Stimulated activated CD8-positive, alpha-beta memory T cell treated with anti-CD3 and anti-CD28 coated beads, Interleukin-7, amount 100 ng/mL, for 4 hours (primary cell): Measurements from ENCODE around the gene MUC15.

Source experiments
- DNase-seq, 2 donors: peaks; one replicate each; pipeline ENCODE4 v3.0.0-alpha.2; 2020; ENCODE audit warnings: low read depth in 2 of 2

MUC15 gene

DNA sequence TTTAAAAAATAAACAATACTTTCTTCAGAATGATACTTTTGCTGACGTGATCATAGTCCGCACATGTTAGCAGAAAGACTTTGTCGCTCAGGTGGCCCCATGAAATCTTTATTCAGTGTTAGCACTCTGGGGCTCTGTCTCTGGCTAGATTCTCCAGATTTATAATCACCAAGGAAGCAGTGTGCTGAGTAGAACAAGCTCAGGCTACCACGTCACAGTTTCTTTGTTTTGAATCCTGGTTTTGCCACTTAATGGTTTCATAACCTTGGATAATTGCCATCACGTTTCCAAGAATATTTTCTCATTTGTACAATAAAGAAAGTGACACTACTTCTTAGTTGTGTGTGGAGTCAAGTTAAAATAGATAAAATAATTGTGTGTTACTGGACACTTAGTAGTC, 3.9 kb upstream of the MUC15 start:
- no peak for DNase-seq

GRCh38 chr11:26573896-26574295, 1.8 kb upstream of the MUC15 start:
- DNase-seq, result no peak

DNA sequence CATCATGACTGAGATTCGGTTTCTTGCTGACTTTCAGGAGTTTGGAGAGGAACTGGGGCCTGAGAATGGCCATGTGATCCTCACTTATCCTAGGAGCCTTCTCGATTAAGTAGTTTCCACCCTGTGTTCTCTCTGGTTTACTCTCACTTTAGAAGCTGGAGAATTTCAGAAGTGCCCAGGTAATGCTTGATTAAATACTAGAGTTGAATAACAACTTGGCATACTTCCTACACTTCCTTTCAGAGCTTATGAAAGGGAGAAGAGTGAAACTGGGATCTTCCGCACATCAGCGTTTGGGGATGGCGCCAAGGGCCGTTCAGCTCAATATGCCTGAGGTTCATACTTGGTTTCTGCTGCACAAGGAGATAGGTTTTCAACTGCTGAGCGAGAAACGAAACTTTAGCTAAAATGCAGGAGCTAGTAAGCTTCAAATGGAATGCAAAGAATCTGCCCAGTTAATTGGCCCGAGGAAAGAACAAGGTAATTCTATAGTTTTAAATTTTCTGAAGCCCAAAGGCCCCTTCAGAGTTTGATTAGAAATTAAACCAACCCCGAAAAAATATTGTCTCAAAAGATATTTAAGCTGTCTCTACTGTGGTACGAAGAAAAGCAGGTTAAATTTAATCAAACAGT, 823 bp upstream of the MUC15 start:
- no peak for DNase-seq

DNA sequence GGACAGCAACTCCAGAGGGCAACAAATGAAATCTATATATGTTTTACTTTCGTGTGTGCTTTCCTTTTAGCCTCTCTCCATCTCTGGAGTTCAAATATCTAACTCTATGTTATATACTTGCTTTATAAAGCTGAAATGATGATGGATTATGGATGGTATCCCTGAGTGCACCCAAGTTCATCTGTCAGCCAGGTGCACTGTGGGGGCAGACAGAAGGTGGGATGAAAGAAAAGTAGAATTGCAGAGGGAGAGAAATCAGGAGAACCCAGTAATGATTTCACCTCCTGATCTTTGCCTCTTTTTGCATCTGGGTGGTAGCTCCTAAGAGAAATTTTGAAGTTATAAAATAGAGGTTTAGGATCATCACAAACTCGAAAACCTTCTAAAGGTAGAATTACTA, 2.4 kb downstream of the MUC15 start:
- DNase-seq, result no peak

DNA sequence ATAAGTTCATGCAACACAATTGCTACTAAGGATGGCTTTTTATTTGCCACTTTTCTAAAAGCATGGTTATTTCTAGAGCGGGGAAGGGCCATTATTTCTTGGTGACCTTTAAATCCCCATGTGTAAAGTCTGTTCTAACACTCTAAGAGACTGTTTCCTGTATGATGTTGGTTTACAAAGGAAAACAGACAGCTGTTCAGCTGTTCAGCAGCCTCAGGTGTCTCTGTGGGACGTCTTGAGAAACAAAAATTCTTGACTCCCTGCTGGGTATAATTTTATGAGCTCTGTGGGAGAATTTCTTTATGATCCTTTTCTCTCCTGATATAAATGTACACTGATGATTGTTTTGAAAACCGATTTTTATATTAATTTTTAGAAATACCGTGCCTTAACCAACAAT, 13.9 kb downstream of the MUC15 start:
- DNase-seq, result no peak

GRCh38 chr11:26557666-26558065, 14.4 kb downstream of the MUC15 start:
- no peak for DNase-seq

DNA sequence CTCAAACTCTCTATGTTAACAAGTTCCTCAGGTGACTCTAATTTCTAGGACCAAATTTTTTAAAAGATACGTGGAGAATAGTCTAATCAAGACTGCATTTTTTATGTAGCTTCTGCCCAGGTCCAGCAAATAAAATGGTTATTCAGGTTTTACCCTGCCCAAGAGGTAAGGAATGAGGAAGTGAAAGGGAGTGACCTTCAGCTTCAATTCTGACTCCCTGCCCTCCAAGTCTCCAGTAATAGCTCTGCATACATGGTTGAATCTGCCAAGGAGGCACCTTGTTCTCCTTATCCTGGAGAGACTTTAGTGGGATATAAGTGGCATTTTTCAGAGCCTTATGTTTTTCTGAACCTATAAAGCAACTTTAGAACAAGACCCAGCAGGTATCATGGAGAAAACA, 15.5 kb downstream of the MUC15 start:
- no peak for DNase-seq

GRCh38 chr11:26554455-26554854, 17.6 kb downstream of the MUC15 start:
- DNase-seq, result no peak

DNA sequence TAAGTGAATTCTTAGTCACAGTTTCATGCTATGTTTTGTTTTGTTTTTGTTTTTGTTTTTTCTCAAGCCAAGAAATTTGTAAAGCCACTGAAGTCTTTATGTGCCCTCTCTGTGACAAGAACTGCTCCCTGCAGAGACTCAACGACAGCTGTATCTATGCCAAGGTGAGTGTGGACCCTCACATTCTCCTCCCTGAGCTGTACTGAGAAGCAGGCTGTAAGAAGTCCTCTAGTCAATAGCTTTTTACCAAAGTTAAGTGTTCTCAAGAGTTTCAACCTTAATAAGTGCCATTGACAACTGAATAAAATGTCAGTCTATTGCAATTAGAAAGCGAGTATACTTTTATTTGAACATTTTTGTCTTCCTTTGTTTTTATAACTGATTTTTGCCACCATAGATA, 18.9 kb downstream of the MUC15 start:
- no peak for DNase-seq

GRCh38 chr11:26551186-26551801, 20.8 kb downstream of the MUC15 start:
- DNase-seq, result no peak

- no peak for DNase-seq
Measured at GRCh38 chr11:26550022-26550421, 22.0 kb downstream of the MUC15 start.

- DNase-seq, result no peak
Measured at GRCh38 chr11:26549176-26549575, 22.9 kb downstream of the MUC15 start.

GRCh38 chr11:26541870-26542269, 30.2 kb downstream of the MUC15 start:
- DNase-seq, result no peak

GRCh38 chr11:26539517-26539916, 32.5 kb downstream of the MUC15 start:
- no peak for DNase-seq

DNA sequence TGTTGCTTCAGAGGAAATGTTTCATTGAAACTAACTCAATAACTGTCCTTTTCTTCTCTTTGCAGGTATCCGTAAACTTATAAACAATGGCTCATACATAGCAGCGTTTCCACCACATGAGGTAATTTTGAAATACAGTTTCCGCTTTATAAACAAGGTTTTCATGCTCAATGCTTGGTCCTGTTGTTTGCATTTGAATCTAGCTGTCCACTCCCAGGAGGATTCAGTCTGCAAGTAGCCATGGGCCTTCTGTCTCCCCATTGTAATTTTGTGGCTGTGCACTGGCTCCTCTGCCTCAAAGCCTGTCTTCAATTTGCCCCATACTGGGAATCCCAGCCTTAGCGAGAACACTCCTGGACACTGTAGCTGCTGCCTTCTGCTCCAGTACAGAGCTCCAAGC, 34.7 kb downstream of the MUC15 start:
- DNase-seq, result no peak

DNA sequence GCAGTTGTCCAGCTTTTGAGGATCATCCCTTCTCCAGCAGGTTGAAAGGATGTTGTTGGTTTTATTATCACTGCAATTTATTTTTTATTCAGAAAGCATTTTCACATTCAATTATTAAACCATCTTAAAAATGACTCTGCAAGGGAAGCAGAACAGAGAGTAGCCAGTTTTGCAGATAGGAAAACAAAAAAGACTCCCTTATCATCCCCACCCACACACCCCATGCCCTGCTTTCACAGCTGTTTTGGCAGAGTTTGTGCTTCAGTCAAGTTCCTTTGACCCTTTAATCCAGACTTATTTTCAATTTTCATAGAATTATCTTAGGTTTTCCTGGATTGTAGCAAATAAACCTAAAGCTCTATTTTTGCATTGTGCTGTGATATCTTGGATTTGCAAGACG, 44.4 kb downstream of the MUC15 start:
- DNase-seq, result no peak

- no peak for DNase-seq
Measured at GRCh38 chr11:26522912-26523610, 49.0 kb downstream of the MUC15 start.

DNA sequence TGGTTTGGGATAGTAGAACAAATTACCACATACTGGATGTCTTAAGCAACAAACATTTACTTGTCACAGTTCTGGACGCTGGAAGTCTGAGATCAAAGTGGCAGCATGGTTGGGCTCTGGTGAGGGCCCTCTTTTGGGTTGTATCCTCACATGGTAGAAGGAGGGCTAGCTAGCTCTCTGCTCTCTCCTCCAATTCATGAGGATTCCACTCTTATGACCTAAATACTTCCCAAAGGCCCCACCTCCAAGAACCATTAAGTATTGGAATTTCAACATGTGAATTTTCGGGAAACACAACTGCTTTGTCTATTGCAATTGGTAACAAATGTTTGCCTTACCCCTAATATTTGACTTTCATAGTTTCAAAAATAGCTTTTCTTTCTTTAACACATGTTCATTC, 52.6 kb downstream of the MUC15 start:
- no peak for DNase-seq

GRCh38 chr11:26512196-26512595, 59.9 kb downstream of the MUC15 start:
- no peak for DNase-seq

- DNase-seq, result no peak
Measured at GRCh38 chr11:26510756-26511155, 61.3 kb downstream of the MUC15 start.

DNA sequence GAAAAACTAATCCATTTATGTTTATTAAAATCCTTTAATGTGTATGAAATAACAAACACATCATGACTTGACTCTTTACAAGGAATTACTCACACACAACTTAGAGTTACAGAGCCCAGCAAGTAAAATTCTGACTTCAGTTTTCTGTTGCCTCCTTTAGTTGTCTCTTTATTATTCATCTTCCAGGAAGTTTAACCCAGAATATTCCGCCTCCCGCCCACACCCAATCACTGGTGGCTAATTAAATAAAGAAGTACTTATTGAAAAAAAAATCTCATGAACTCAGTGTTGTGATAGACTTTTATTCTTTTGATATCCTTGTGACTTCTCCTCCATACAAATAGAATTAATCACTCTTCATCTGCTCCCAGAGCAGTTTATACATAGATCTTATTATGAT, 61.9 kb downstream of the MUC15 start:
- DNase-seq, result no peak
